Sigmoid colon (tissue), 7 donors: ENCODE results near the gene OPRD1. TPM values are rescaled to one million over a fixed set of nuclear protein-coding genes. Genes with fewer than 3 reads are reported as not detected.
"Not testable (repeated sequence)": the region's sequence is repeated elsewhere in the genome, so short reads cannot be mapped to it uniquely, and the experiment has no call there.

Experiments used
- DNase-seq: peaks from one replicate; pipeline ENCODE4 v3.0.0-alpha.2; 2019
- H3K27ac ChIP-seq, 4 donors: fragments of 200-600 bp; sonication (generic); one replicate each; pipeline ENCODE4 v1.5.1; 2016 to 2019; ENCODE audit warnings: mild to moderate bottlenecking in 1 of 4
- H3K27me3 ChIP-seq, 3 donors: fragments of 200-600 bp; sonication (generic); one replicate each; pipeline ENCODE4 v1.5.1; 2019; ENCODE audit warnings: mild to moderate bottlenecking in 1 of 3
- H3K36me3 ChIP-seq, 4 donors: fragments of 200-600 bp; sonication (generic); one replicate each; pipeline ENCODE4 v1.5.1; 2016 to 2019
- H3K4me1 ChIP-seq, 4 donors: fragments of 200-600 bp; sonication (generic); one replicate each; pipeline ENCODE4 v1.5.1; 2017 to 2019
- H3K4me3 ChIP-seq, 4 donors: fragments of 200-600 bp; sonication (generic); one replicate each; pipeline ENCODE4 v1.5.1; 2017 to 2019; ENCODE audit warnings: mild to moderate bottlenecking in 2 of 4, moderate library complexity in 1 of 4
- H3K9me3 ChIP-seq, 4 donors: fragments of 200-600 bp in 3 of 4; sonication (generic) in 3 of 4; one replicate each; pipeline versions ENCODE4 v1.5.1 to v1.6.1; 2013 to 2019
- CTCF ChIP-seq, 4 experiments: fragments of 450-650 bp in 3 of 4; fragments of 200-600 bp in 1 of 4; IDR thresholded peaks; one replicate each; pipeline ENCODE4 v1.5.1; 2016 to 2019; ENCODE audit warnings: antibody characterized with exemption in 4 of 4, mild to moderate bottlenecking in 3 of 4, moderate library complexity in 2 of 4
- EP300 ChIP-seq, 4 donors: sonication (generic); formaldehyde crosslinking; IDR thresholded peaks; one replicate each; pipeline ENCODE4 v1.6.1; 2017; ENCODE audit warnings: antibody characterized with exemption in 4 of 4
- POLR2A ChIP-seq, 2 donors: fragments of 450-650 bp; IDR thresholded peaks; one replicate each; pipeline ENCODE4 v1.6.1; 2016; ENCODE audit warnings: antibody characterized with exemption in 2 of 2, mild to moderate bottlenecking in 2 of 2, moderate library complexity in 2 of 2
- POLR2AphosphoS5 ChIP-seq, 4 donors: sonication (generic); formaldehyde crosslinking; IDR thresholded peaks; one replicate each; pipeline ENCODE4 v1.6.1; 2017; ENCODE audit warnings: antibody characterized with exemption in 4 of 4
- WGBS, 2 donors: extraction: QIAGEN DNeasy Blood & Tissue Kit; methylation state at CpG; one replicate each; pipeline ENCODE4 v1.1.7; 2013; 5-methylcytosine and 5-hydroxymethylcytosine counted together
- intact Hi-C: fragments of 100-400 bp; cut with DNase I; formaldehyde crosslinking; loops from one replicate; pipeline ENCODE4 v1.15.1; 2023
- polyA plus RNA-seq, 3 donors: library from polyadenylated mRNA; stranded (reverse); fragments of 200-250 nt; gene quantifications; one replicate each; pipeline ENCODE4 v1.2.3, GENCODE V29; 2013
- total RNA-seq, 4 donors: library from RNA; depleted of rRNA; stranded (reverse); fragments of >200 nt; gene quantifications; one replicate each; pipeline ENCODE4 v1.1.0, GENCODE V29; 2016
- donor health status: healthy with polysubstance abuse.
- donor health status: Bipolar disorder and iron deficiency.
- donor health status: healthy.

OPRD1 gene
- total and polyA plus RNA-seq, 7 donors, result under 0.01 to 1.8 (median 0.42) TPM; not detected in 1

GRCh38 chr1:28790377-28791035 is 21.5 kb upstream of the OPRD1 start:
- intact Hi-C loops, result no loop called here
- Histone ChIP-seq H3K27ac (no peak overlapping the region), H3K9me3 (no peaks in the 10 kb centered on the region), H3K36me3 (no peaks in the 10 kb centered on the region), H3K27me3 (peaks cover 0 to 5% (median 0%) of the 10 kb centered on the region in 3 donors), H3K4me1 (no peaks in the 10 kb centered on the region), H3K4me3 (no peak overlapping the region)
- 76 to 77% methylated on average over 12 of the region's 12 CpGs for WGBS, 2 donors
- no peak for TF ChIP-seq POLR2AphosphoS5 (IDR thresholded peaks at IDR 0.05)
- TF ChIP-seq POLR2A (IDR thresholded peaks at IDR 0.05), result no peak
- TF ChIP-seq EP300 (IDR thresholded peaks at IDR 0.05), result no peak
- TF ChIP-seq CTCF (IDR thresholded peaks at IDR 0.05), result no peak
- DNase-seq, result no peak

GRCh38 chr1:28791929-28792328 is 20.0 kb upstream of the OPRD1 start:
- H3K27me3 ChIP-seq, H3K36me3 ChIP-seq, H3K9me3 ChIP-seq, H3K4me3 ChIP-seq, DNase-seq, intact Hi-C loops, H3K4me1 ChIP-seq, H3K27ac ChIP-seq: not testable (repeated sequence)
- 93 to 96% methylated on average over 2 of the region's 2 CpGs for WGBS, 2 donors

GRCh38 chr1:28792644-28793121 is 19.3 kb upstream of the OPRD1 start:
- H3K4me3 ChIP-seq, result no peak overlapping the region
- H3K27ac ChIP-seq, result no peak overlapping the region
- H3K27me3 ChIP-seq, result peaks cover 0 to 5% (median 0%) of the 10 kb centered on the region in 3 donors
- H3K4me1 ChIP-seq, result no peaks in the 10 kb centered on the region
- H3K36me3 ChIP-seq, result no peaks in the 10 kb centered on the region
- H3K9me3 ChIP-seq, result no peaks in the 10 kb centered on the region
- no peak for DNase-seq
- intact Hi-C loops, result no loop called here
- 77 to 80% methylated on average over 1 of the region's 1 CpG for WGBS, 2 donors
- TF ChIP-seq EP300 (IDR thresholded peaks at IDR 0.05) (no peak), CTCF (IDR thresholded peaks at IDR 0.05) (no peak), POLR2A (IDR thresholded peaks at IDR 0.05) (no peak)

GRCh38 chr1:28794582-28794981 is 17.4 kb upstream of the OPRD1 start:
- H3K9me3 ChIP-seq, result not testable (repeated sequence)

GRCh38 chr1:28796352-28797211 is 15.4 kb upstream of the OPRD1 start:
- intact Hi-C loops, result no loop called here
- WGBS, 2 donors, result 55 to 69% methylated on average over 18 of the region's 18 CpGs
- no peak for DNase-seq
- no peak overlapping the region for H3K4me3 ChIP-seq
- H3K9me3 ChIP-seq, result no peaks in the 10 kb centered on the region
- H3K27ac ChIP-seq, result no peak overlapping the region
- H3K27me3 ChIP-seq, result peaks cover 0 to 8% (median 0%) of the 10 kb centered on the region in 3 donors
- H3K36me3 ChIP-seq, result no peaks in the 10 kb centered on the region
- no peaks in the 10 kb centered on the region for H3K4me1 ChIP-seq
- no peak for TF ChIP-seq POLR2A (IDR thresholded peaks at IDR 0.05)
- TF ChIP-seq POLR2AphosphoS5 (IDR thresholded peaks at IDR 0.05), result no peak
- TF ChIP-seq CTCF (IDR thresholded peaks at IDR 0.05), result no peak
- no peak for TF ChIP-seq EP300 (IDR thresholded peaks at IDR 0.05)

More at GRCh38 chr1:28794582-28794981, 17.4 kb upstream of the OPRD1 start:
- 88 to 95% methylated on average over 5 of the region's 5 CpGs for WGBS, 2 donors
- intact Hi-C loops, H3K27ac ChIP-seq, H3K27me3 ChIP-seq, DNase-seq, H3K36me3 ChIP-seq, H3K4me3 ChIP-seq, H3K4me1 ChIP-seq: not testable (repeated sequence)
